SKM-1 treated with dmso at 0.1 percent for 144 hours (cell line): ENCODE measurements around the gene LCP1.

ENCODE experiments used
- DNase-seq: peaks from one replicate; lab custom pipeline; 2025; ENCODE audit not compliant: unreplicated experiment; lab: John Stamatoyannopoulos, UW

LCP1 gene

GRCh38 chr13:46160065-46160464 is 21.9 kb downstream of the LCP1 start:
- no peak for DNase-seq

GRCh38 chr13:46158983-46159382 is 23.0 kb downstream of the LCP1 start:
- DNase-seq, result no peak

GRCh38 chr13:46158222-46158621 is 23.8 kb downstream of the LCP1 start:
- no peak for DNase-seq

GRCh38 chr13:46154136-46154801 is 27.7 kb downstream of the LCP1 start:
- no peak for DNase-seq

GRCh38 chr13:46152627-46153328 is 29.2 kb downstream of the LCP1 start:
- no peak for DNase-seq

GRCh38 chr13:46150134-46150693 is 31.8 kb downstream of the LCP1 start:
- DNase-seq, result no peak

GRCh38 chr13:46149272-46150133 is 32.5 kb downstream of the LCP1 start:
- no peak for DNase-seq

GRCh38 chr13:46146898-46147297 is 35.1 kb downstream of the LCP1 start:
- DNase-seq, result no peak

GRCh38 chr13:46145950-46146349 is 36.0 kb downstream of the LCP1 start:
- DNase-seq, result no peak

- DNase-seq, result no peak
Measured at GRCh38 chr13:46145135-46145534, 36.8 kb downstream of the LCP1 start.

GRCh38 chr13:46143184-46143701 is 38.7 kb downstream of the LCP1 start:
- DNase-seq, result no peak

- no peak for DNase-seq
Measured at GRCh38 chr13:46142776-46143175, 39.2 kb downstream of the LCP1 start.

GRCh38 chr13:46140044-46140443 is 41.9 kb downstream of the LCP1 start:
- DNase-seq, result no peak

GRCh38 chr13:46137627-46138317 is 44.2 kb downstream of the LCP1 start:
- DNase-seq, result no peak

- no peak for DNase-seq
Measured at GRCh38 chr13:46136688-46137087, 45.3 kb downstream of the LCP1 start.

GRCh38 chr13:46134961-46135522 is 46.9 kb downstream of the LCP1 start:
- DNase-seq, result no peak

- DNase-seq, result no peak
Measured at GRCh38 chr13:46134494-46134893, 47.5 kb downstream of the LCP1 start.

- no peak for DNase-seq
Measured at GRCh38 chr13:46132109-46132508, 49.9 kb downstream of the LCP1 start.

GRCh38 chr13:46131705-46132104 is 50.3 kb downstream of the LCP1 start:
- DNase-seq, result no peak

- no peak for DNase-seq
Measured at GRCh38 chr13:46129955-46130618, 51.9 kb downstream of the LCP1 start.
